GM23338 (cell line): ENCODE measurements around the gene LIFR. TPM values are rescaled to one million over a fixed set of nuclear protein-coding genes. Genes with fewer than 3 reads are reported as not detected.

Experiments used
- ATAC-seq: fragments of 200-7000 bp; cut with Tn5 transposase; 3 replicates; pipeline ENCODE4 v1.9.1; 2020
- DNase-seq: peaks from one replicate; pipeline ENCODE4 v3.0.0-alpha.2; 2015; ENCODE audit warnings: low spot score
- H2AFZ ChIP-seq: fragments of 200-600 bp; sonication (generic); 2 replicates; pipeline ENCODE4 v1.8.0; 2016; ENCODE audit warnings: antibody characterized with exemption, mild to moderate bottlenecking, moderate library complexity
- H3F3A ChIP-seq: fragments of 200-600 bp; sonication (generic); replicated peaks from 2 replicates; pipeline ENCODE4 v1.8.0; 2017; ENCODE audit warnings: antibody characterized with exemption, mixed run types, low read depth
- H3K27ac ChIP-seq: fragments of 200-600 bp; sonication (generic); 2 replicates; pipeline ENCODE4 v1.6.1; 2016; ENCODE audit warnings: low read depth
- H3K27me3 ChIP-seq: fragments of 200-600 bp; sonication (generic); 2 replicates; pipeline ENCODE4 v1.8.0; 2016; ENCODE audit warnings: mild to moderate bottlenecking, mixed run types, moderate library complexity; ENCODE audit not compliant: insufficient read depth
- H3K36me3 ChIP-seq: fragments of 200-600 bp; sonication (generic); 2 replicates; pipeline ENCODE4 v1.8.0; 2016; ENCODE audit warnings: mild to moderate bottlenecking; ENCODE audit not compliant: insufficient read depth
- H3K4me1 ChIP-seq: fragments of 200-600 bp; sonication (generic); 2 replicates; pipeline ENCODE4 v1.8.0; 2016; ENCODE audit warnings: mild to moderate bottlenecking, moderate library complexity; ENCODE audit not compliant: insufficient read depth
- H3K4me2 ChIP-seq: fragments of 200-600 bp; sonication (generic); 2 replicates; pipeline ENCODE4 v1.7.1; 2017; ENCODE audit warnings: mixed run types
- H3K4me3 ChIP-seq: fragments of 200-600 bp; sonication (generic); 2 replicates; pipeline ENCODE4 v1.6.1; 2016; ENCODE audit warnings: mixed run types
- H3K79me2 ChIP-seq: fragments of 200-600 bp; sonication (generic); replicated peaks from 2 replicates; pipeline ENCODE4 v1.8.0; 2017; ENCODE audit warnings: mild to moderate bottlenecking; ENCODE audit not compliant: insufficient read depth
- H3K9me2 ChIP-seq: fragments of 200-600 bp; sonication (generic); 2 replicates; pipeline ENCODE4 v1.8.0; 2017; ENCODE audit not compliant: insufficient read depth
- H4K20me1 ChIP-seq: fragments of 200-600 bp; sonication (generic); replicated peaks from 2 replicates; pipeline ENCODE4 v1.8.0; 2017; ENCODE audit warnings: mild to moderate bottlenecking; ENCODE audit not compliant: insufficient read depth
- H3K27ac Mint-ChIP-seq: 2 replicates; pipeline ENCODE4 v1.8.0; 2020; ENCODE audit warnings: inconsistent platforms, mild to moderate bottlenecking, moderate library complexity, mixed read lengths
- H3K27me3 Mint-ChIP-seq: 3 replicates; pipeline ENCODE4 v1.8.0; 2022; ENCODE audit warnings: low read depth, mild to moderate bottlenecking, moderate library complexity, mixed read lengths, inconsistent platforms; ENCODE audit not compliant: insufficient read depth, poor library complexity
- H3K36me3 Mint-ChIP-seq: 3 replicates; pipeline ENCODE4 v1.8.0; 2021; ENCODE audit warnings: low read depth, mild to moderate bottlenecking, inconsistent platforms, moderate library complexity, mixed read lengths
- H3K4me1 Mint-ChIP-seq: 3 replicates; pipeline ENCODE4 v1.8.0; 2020; ENCODE audit warnings: mild to moderate bottlenecking, inconsistent platforms, mixed read lengths
- H3K4me3 Mint-ChIP-seq: 3 replicates; pipeline ENCODE4 v1.8.0; 2021; ENCODE audit warnings: moderate library complexity, mild to moderate bottlenecking, inconsistent platforms, mixed read lengths
- H3K9me3 Mint-ChIP-seq: 3 replicates; pipeline ENCODE4 v1.8.0; 2020; ENCODE audit warnings: moderate library complexity, mild to moderate bottlenecking, inconsistent platforms, mixed read lengths
- CREB1 ChIP-seq: fragments of 250-450 bp; sonication (Bioruptor Pico); IDR thresholded peaks from 2 replicates; pipeline ENCODE4 v1.5.0; 2020; ENCODE audit warnings: low read depth, mild to moderate bottlenecking, moderate library complexity
- CTCF ChIP-seq, 2 experiments: fragments of 200-600 bp in 1 of 2; sonication (generic) in 1 of 2; conservative IDR thresholded peaks; 2 replicates each; pipeline versions ENCODE4 v1.5.1 to v1.6.1; 2016 to 2017; ENCODE audit warnings: antibody characterized with exemption in 2 of 2, low read depth in 2 of 2, mild to moderate bottlenecking in 2 of 2, moderate library complexity in 1 of 2
- ETS1 ChIP-seq: IDR thresholded peaks from 2 replicates; pipeline ENCODE4 v1.6.1; 2016; ENCODE audit warnings: antibody characterized with exemption
- EZH2 ChIP-seq: fragments of 200-600 bp; sonication (generic); IDR thresholded peaks from one replicate; pipeline ENCODE4 v1.8.0; 2017; ENCODE audit warnings: antibody characterized with exemption, mild to moderate bottlenecking, low read depth; ENCODE audit not compliant: unreplicated experiment
- EZH2phosphoT487 ChIP-seq: fragments of 200-600 bp; sonication (generic); IDR thresholded peaks from one replicate; pipeline ENCODE4 v1.8.1; 2018; ENCODE audit warnings: antibody characterized with exemption; ENCODE audit not compliant: unreplicated experiment
- JUNB ChIP-seq: IDR thresholded peaks from one replicate; pipeline ENCODE4 v1.6.1; 2016; ENCODE audit warnings: antibody characterized with exemption; ENCODE audit not compliant: unreplicated experiment
- POLR2AphosphoS5 ChIP-seq: IDR thresholded peaks from 2 replicates; pipeline ENCODE4 v1.6.1; 2016; ENCODE audit warnings: antibody characterized with exemption, low read depth
- REST ChIP-seq: IDR thresholded peaks from one replicate; pipeline ENCODE4 v1.6.1; 2018; ENCODE audit warnings: antibody characterized with exemption; ENCODE audit not compliant: unreplicated experiment
- STAT1 ChIP-seq: IDR thresholded peaks from one replicate; pipeline ENCODE4 v1.6.1; 2016; ENCODE audit warnings: antibody characterized with exemption; ENCODE audit not compliant: unreplicated experiment
- ZNF114 ChIP-seq: fragments of 250-450 bp; sonication (Bioruptor Pico); IDR thresholded peaks from 2 replicates; pipeline ENCODE4 v1.5.0; 2020; ENCODE audit warnings: mild to moderate bottlenecking, moderate library complexity
- ZNF462 ChIP-seq: fragments of 250-450 bp; sonication (Bioruptor Pico); IDR thresholded peaks from 2 replicates; pipeline ENCODE4 v1.5.0; 2020; ENCODE audit warnings: mild to moderate bottlenecking, moderate library complexity
- polyA plus RNA-seq: library from polyadenylated mRNA; unstranded; fragments of >200 nt; fragmentation: Nextera tagmentation; extraction: Ambion mirVana; gene quantifications from 2 replicates; pipeline ENCODE4 v1.2.1, GENCODE V29; 2016
- total RNA-seq: library from RNA; depleted of rRNA; stranded (reverse); fragments of >200 nt; shearing (Covaris generic); gene quantifications from 2 replicates; pipeline ENCODE4 v1.2.3, GENCODE V29; 2014

LIFR gene
- total and polyA plus RNA-seq, 2 experiments from 2014 or later: 11.0 to 25.2 TPM

- no peak for TF ChIP-seq REST
- no peak for TF ChIP-seq EZH2
- TF ChIP-seq EZH2phosphoT487: no peak
Observed at GRCh38 chr5:38529955-38530646, 26.3 kb downstream of the LIFR start (continued).

GRCh38 chr5:38528162-38528703 lies 28.2 kb downstream of the LIFR start:
- peaks cover 7% of the 10 kb centered on the region; the same call in 2 of the 3 replicates for H3K9me3 Mint-ChIP-seq
- no peak for DNase-seq
- peaks cover 3% of the 10 kb centered on the region for H3K27me3 Mint-ChIP-seq
- no peak overlapping the region for H3K4me3 Mint-ChIP-seq
- no peaks in the 10 kb centered on the region for H3K27me3 ChIP-seq
- no peaks in the 10 kb centered on the region for H3K36me3 ChIP-seq
- peaks cover 46% of the 10 kb centered on the region for H3K4me1 Mint-ChIP-seq
- H3K4me3 ChIP-seq: no peak overlapping the region
- H3K79me2 ChIP-seq: peaks cover 18% of the 10 kb centered on the region
- peaks cover 25% of the 10 kb centered on the region for H3K4me1 ChIP-seq
- H3K4me2 ChIP-seq: no peak overlapping the region
- TF ChIP-seq STAT1 (no peak), ZNF462 (no peak), CREB1 (no peak), ETS1 (no peak), CTCF (conservative IDR thresholded peaks at IDR 0.05; ENCODE audit: low read depth in 2 of 2) (peak; percentile 7 to 35; a peak in 2 of 4 replicates), POLR2AphosphoS5 (no peak), JUNB (no peak), EZH2 (no peak), ZNF114 (CRISPR knock-in tag) (no peak)
- peaks cover 6% of the 10 kb centered on the region; the same call in 2 of the 3 replicates for H3K36me3 Mint-ChIP-seq
- no peaks in the 10 kb centered on the region for H3F3A ChIP-seq
- H3K9me2 ChIP-seq: no peaks in the 10 kb centered on the region
- no peaks in the 10 kb centered on the region for H4K20me1 ChIP-seq
- H3K27ac ChIP-seq: no peak overlapping the region
- ATAC-seq: peak; percentile 58
- 0 out of 2 replicates have a peak overlapping the region, but pooled peaks have one; percentile 7 for H3K27ac Mint-ChIP-seq
- no peak overlapping the region for H2AFZ ChIP-seq
